SK-N-SH treated with all-trans-retinoic acid at 6 μM for 48 hours (cell line): ENCODE measurements around the gene SH3BP4.

ENCODE experiments used
- ARNTL ChIP-seq: fragments of 450-650 bp; formaldehyde crosslinking; IDR thresholded peaks from 2 replicates; pipeline ENCODE4 v1.5.0; 2020; ENCODE audit warnings: low read depth, mild to moderate bottlenecking, moderate library complexity, borderline replicate concordance
- ISL1 ChIP-seq: fragments of 250-450 bp; sonication (Bioruptor Pico); IDR thresholded peaks from 2 replicates; pipeline ENCODE4 v2.1.2; 2022; ENCODE audit warnings: mild to moderate bottlenecking, moderate library complexity
- SNAI2 ChIP-seq: fragments of 250-450 bp; sonication (Bioruptor Pico); IDR thresholded peaks from 2 replicates; pipeline ENCODE4 v1.5.0; 2020; ENCODE audit warnings: mild to moderate bottlenecking, moderate library complexity
- ZFP3 ChIP-seq: fragments of 250-450 bp; sonication (Bioruptor Pico); IDR thresholded peaks from 2 replicates; pipeline ENCODE4 v1.5.0; 2020; ENCODE audit warnings: mild to moderate bottlenecking, moderate library complexity
- ZNF565 ChIP-seq: fragments of 450-650 bp; formaldehyde crosslinking; conservative IDR thresholded peaks from 2 replicates; pipeline ENCODE4 v1.5.0; 2020; ENCODE audit warnings: low read depth, mild to moderate bottlenecking, moderate library complexity
- ZNF8 ChIP-seq: fragments of 450-650 bp; formaldehyde crosslinking; IDR thresholded peaks from 2 replicates; pipeline ENCODE4 v1.5.0; 2020; ENCODE audit warnings: mild to moderate bottlenecking, moderate library complexity
- TF ChIP-seq, protein P1 (sequence below): fragments of 250-450 bp; sonication (Bioruptor Pico); IDR thresholded peaks from 2 replicates; pipeline ENCODE4 v1.8.0; 2020; ENCODE audit warnings: mild to moderate bottlenecking, moderate library complexity, borderline replicate concordance
- TF ChIP-seq, protein P2 (sequence below): fragments of 250-450 bp; sonication (Bioruptor Pico); IDR thresholded peaks from 2 replicates; pipeline ENCODE4 v1.8.0; 2021; ENCODE audit warnings: low read depth, mild to moderate bottlenecking, moderate library complexity, borderline replicate concordance
- TF ChIP-seq, protein P3 (sequence below): fragments of 250-450 bp; sonication (Bioruptor Pico); IDR thresholded peaks from 2 replicates; pipeline ENCODE4 v1.5.1; 2021; ENCODE audit warnings: mild to moderate bottlenecking, moderate library complexity
- TF ChIP-seq, protein P4 (sequence below): fragments of 250-450 bp; sonication (Bioruptor Pico); IDR thresholded peaks from 2 replicates; pipeline ENCODE4 v1.5.1; 2020; ENCODE audit warnings: low read depth, mild to moderate bottlenecking, moderate library complexity

DNA sequence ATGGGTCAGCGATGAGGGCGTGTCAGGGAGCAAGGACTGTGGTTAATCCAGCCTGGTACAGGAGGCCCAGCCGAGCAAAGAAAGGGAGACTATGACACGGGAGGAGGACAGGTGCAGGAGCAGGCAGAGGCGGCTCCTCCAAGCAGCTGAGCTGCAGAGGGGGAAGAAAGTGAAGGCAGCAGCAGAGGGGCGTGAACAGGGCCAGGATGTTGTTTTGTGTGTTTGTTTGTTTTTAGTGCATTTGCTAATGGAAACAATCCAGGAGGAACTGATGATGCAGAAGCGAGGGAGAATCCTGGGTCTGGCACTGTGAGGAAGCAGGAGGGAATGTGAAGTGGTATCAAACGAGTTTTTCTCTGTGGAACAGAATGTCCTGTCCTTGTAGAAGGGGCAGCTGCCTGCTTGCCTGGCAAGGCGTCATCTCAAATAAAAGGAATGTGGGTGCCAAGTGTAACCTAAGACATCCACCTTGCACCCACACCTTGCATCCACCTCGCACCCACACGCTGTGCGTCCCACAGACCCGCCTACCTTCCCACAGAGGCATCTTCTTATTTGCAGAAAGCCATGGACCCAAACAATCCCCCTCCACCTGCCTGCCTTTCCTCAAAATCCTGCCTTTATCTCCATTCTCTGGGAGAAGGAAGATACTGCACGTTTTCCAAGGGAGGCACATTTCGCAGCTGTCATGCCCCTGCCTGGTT, 134.8 kb downstream of the SH3BP4 start:
- TF ChIP-seq, protein P1, sequence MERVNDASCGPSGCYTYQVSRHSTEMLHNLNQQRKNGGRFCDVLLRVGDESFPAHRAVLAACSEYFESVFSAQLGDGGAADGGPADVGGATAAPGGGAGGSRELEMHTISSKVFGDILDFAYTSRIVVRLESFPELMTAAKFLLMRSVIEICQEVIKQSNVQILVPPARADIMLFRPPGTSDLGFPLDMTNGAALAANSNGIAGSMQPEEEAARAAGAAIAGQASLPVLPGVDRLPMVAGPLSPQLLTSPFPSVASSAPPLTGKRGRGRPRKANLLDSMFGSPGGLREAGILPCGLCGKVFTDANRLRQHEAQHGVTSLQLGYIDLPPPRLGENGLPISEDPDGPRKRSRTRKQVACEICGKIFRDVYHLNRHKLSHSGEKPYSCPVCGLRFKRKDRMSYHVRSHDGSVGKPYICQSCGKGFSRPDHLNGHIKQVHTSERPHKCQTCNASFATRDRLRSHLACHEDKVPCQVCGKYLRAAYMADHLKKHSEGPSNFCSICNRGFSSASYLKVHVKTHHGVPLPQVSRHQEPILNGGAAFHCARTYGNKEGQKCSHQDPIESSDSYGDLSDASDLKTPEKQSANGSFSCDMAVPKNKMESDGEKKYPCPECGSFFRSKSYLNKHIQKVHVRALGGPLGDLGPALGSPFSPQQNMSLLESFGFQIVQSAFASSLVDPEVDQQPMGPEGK (CRISPR knock-in tag): no peak
- no peak for TF ChIP-seq ARNTL (CRISPR knock-in tag)
- TF ChIP-seq, protein P2, sequence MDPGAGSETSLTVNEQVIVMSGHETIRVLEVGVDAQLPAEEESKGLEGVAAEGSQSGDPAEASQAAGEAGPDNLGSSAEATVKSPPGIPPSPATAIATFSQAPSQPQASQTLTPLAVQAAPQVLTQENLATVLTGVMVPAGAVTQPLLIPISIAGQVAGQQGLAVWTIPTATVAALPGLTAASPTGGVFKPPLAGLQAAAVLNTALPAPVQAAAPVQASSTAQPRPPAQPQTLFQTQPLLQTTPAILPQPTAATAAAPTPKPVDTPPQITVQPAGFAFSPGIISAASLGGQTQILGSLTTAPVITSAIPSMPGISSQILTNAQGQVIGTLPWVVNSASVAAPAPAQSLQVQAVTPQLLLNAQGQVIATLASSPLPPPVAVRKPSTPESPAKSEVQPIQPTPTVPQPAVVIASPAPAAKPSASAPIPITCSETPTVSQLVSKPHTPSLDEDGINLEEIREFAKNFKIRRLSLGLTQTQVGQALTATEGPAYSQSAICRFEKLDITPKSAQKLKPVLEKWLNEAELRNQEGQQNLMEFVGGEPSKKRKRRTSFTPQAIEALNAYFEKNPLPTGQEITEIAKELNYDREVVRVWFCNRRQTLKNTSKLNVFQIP (CRISPR knock-in tag): no peak
- no peak for TF ChIP-seq ZNF565 (CRISPR knock-in tag)
- TF ChIP-seq, protein P3, sequence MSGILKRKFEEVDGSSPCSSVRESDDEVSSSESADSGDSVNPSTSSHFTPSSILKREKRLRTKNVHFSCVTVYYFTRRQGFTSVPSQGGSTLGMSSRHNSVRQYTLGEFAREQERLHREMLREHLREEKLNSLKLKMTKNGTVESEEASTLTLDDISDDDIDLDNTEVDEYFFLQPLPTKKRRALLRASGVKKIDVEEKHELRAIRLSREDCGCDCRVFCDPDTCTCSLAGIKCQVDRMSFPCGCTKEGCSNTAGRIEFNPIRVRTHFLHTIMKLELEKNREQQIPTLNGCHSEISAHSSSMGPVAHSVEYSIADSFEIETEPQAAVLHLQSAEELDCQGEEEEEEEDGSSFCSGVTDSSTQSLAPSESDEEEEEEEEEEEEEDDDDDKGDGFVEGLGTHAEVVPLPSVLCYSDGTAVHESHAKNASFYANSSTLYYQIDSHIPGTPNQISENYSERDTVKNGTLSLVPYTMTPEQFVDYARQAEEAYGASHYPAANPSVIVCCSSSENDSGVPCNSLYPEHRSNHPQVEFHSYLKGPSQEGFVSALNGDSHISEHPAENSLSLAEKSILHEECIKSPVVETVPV: no peak
- TF ChIP-seq SNAI2: no peak
- TF ChIP-seq ZFP3 (CRISPR knock-in tag): no peak
- TF ChIP-seq, protein P4, sequence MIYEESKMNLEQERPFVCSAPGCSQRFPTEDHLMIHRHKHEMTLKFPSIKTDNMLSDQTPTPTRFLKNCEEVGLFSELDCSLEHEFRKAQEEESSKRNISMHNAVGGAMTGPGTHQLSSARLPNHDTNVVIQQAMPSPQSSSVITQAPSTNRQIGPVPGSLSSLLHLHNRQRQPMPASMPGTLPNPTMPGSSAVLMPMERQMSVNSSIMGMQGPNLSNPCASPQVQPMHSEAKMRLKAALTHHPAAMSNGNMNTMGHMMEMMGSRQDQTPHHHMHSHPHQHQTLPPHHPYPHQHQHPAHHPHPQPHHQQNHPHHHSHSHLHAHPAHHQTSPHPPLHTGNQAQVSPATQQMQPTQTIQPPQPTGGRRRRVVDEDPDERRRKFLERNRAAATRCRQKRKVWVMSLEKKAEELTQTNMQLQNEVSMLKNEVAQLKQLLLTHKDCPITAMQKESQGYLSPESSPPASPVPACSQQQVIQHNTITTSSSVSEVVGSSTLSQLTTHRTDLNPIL (CRISPR knock-in tag): no peak
- TF ChIP-seq ZNF8 (CRISPR knock-in tag): no peak
- no peak for TF ChIP-seq ISL1 (CRISPR knock-in tag)
